Measurements from ENCODE around the gene DLG2. TPM values are rescaled to one million over a fixed set of nuclear protein-coding genes. Genes with fewer than 3 reads are reported as not detected.

Gene DLG2
- total RNA-seq, 1 donor from 2014 or later, result 2.4 TPM

GRCh38 chr11:84476581-84476980 is 1150.6 kb downstream of the DLG2 start:
- Mint-ChIP-seq H3K36me3 (ENCODE audit: insufficient read depth) (no peaks in the 10 kb centered on the region), H3K9me3 (ENCODE audit: low read depth) (no peaks in the 10 kb centered on the region), H3K4me3 (ENCODE audit: low read depth) (no peak overlapping the region), H3K27me3 (no peaks in the 10 kb centered on the region), H3K27ac (no peak overlapping the region), H3K4me1 (ENCODE audit: low read depth) (no peaks in the 10 kb centered on the region)
- no peak for TF ChIP-seq CTCF (IDR thresholded peaks at IDR 0.05; ENCODE audit: unreplicated experiment)
- no peak for DNase-seq (ENCODE audit: low spot score, unreplicated experiment)

- no peaks in the 10 kb centered on the region for H3K9me3 Mint-ChIP-seq (ENCODE audit: low read depth)
- TF ChIP-seq CTCF (IDR thresholded peaks at IDR 0.05; ENCODE audit: unreplicated experiment), result no peak
- H3K27me3 Mint-ChIP-seq, result no peaks in the 10 kb centered on the region
- H3K27ac Mint-ChIP-seq, result peak overlapping the region; percentile 8
- H3K4me3 Mint-ChIP-seq (ENCODE audit: low read depth), result no peak overlapping the region
- no peaks in the 10 kb centered on the region for H3K4me1 Mint-ChIP-seq (ENCODE audit: low read depth)
- DNase-seq (ENCODE audit: low spot score, unreplicated experiment), result no peak
- H3K36me3 Mint-ChIP-seq (ENCODE audit: insufficient read depth), result no peaks in the 10 kb centered on the region
Observed at GRCh38 chr11:84471501-84471900, 1155.6 kb downstream of the DLG2 start.

GRCh38 chr11:84468235-84468634 is 1158.9 kb downstream of the DLG2 start:
- Mint-ChIP-seq H3K27ac (no peak overlapping the region), H3K36me3 (ENCODE audit: insufficient read depth) (no peaks in the 10 kb centered on the region), H3K4me1 (ENCODE audit: low read depth) (no peaks in the 10 kb centered on the region), H3K27me3 (no peaks in the 10 kb centered on the region), H3K4me3 (ENCODE audit: low read depth) (no peak overlapping the region), H3K9me3 (ENCODE audit: low read depth) (no peaks in the 10 kb centered on the region)
- TF ChIP-seq CTCF (IDR thresholded peaks at IDR 0.05; ENCODE audit: unreplicated experiment), result no peak
- no peak for DNase-seq (ENCODE audit: low spot score, unreplicated experiment)

- H3K27me3 Mint-ChIP-seq, result no peaks in the 10 kb centered on the region
- no peak overlapping the region for H3K4me3 Mint-ChIP-seq (ENCODE audit: low read depth)
- H3K4me1 Mint-ChIP-seq (ENCODE audit: low read depth), result no peaks in the 10 kb centered on the region
Observed at GRCh38 chr11:84465040-84465439, 1162.1 kb downstream of the DLG2 start.

GRCh38 chr11:84455691-84456090 is 1171.5 kb downstream of the DLG2 start:
- Mint-ChIP-seq H3K9me3 (ENCODE audit: low read depth) (no peaks in the 10 kb centered on the region), H3K36me3 (ENCODE audit: insufficient read depth) (no peaks in the 10 kb centered on the region)

More at GRCh38 chr11:84465040-84465439, 1162.1 kb downstream of the DLG2 start:
- Mint-ChIP-seq H3K36me3 (ENCODE audit: insufficient read depth) (no peaks in the 10 kb centered on the region), H3K27ac (no peak overlapping the region), H3K9me3 (ENCODE audit: low read depth) (no peaks in the 10 kb centered on the region)
- no peak for TF ChIP-seq CTCF (IDR thresholded peaks at IDR 0.05; ENCODE audit: unreplicated experiment)
- DNase-seq (ENCODE audit: low spot score, unreplicated experiment), result no peak

More at GRCh38 chr11:84455691-84456090, 1171.5 kb downstream of the DLG2 start:
- H3K27me3 Mint-ChIP-seq, result no peaks in the 10 kb centered on the region
- H3K4me3 Mint-ChIP-seq (ENCODE audit: low read depth), result no peak overlapping the region
- peaks cover 4% of the 10 kb centered on the region for H3K4me1 Mint-ChIP-seq (ENCODE audit: low read depth)
- H3K27ac Mint-ChIP-seq, result no peak overlapping the region
- TF ChIP-seq CTCF (IDR thresholded peaks at IDR 0.05; ENCODE audit: unreplicated experiment), result no peak
- DNase-seq (ENCODE audit: low spot score, unreplicated experiment), result no peak
